NB4 (cell line): ENCODE data around the gene PRDM15.

ENCODE experiments used
- TF ChIP-seq, protein P1 (sequence below): IDR thresholded peaks from one replicate; pipeline ENCODE4 v1.5.1; 2012; ENCODE audit warnings: low read depth, low read length
- TF ChIP-seq, protein P2 (sequence below): IDR thresholded peaks from 2 replicates; pipeline ENCODE4 v1.6.1; 2011; ENCODE audit warnings: low read depth, low read length

DNA sequence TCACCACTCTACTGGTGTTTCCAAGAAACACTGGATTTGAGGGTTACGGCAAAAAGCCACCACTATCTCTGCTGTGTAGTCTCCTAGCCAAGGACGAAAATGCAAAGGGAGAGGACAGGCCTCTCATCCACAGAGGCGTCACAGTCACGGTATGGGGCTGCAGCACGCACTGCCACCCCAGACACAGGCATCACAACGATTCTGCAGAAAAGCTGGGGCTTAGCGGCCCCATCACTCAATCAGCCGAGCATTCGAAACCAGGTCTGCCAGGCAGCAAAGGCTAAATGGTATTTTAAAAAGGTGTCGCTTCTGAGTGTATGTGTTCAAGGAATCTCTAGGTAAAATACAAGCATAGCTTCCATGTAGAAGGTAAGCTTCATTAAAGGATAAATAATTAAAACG is 113.7 kb downstream of the PRDM15 start:
- TF ChIP-seq, protein P1, sequence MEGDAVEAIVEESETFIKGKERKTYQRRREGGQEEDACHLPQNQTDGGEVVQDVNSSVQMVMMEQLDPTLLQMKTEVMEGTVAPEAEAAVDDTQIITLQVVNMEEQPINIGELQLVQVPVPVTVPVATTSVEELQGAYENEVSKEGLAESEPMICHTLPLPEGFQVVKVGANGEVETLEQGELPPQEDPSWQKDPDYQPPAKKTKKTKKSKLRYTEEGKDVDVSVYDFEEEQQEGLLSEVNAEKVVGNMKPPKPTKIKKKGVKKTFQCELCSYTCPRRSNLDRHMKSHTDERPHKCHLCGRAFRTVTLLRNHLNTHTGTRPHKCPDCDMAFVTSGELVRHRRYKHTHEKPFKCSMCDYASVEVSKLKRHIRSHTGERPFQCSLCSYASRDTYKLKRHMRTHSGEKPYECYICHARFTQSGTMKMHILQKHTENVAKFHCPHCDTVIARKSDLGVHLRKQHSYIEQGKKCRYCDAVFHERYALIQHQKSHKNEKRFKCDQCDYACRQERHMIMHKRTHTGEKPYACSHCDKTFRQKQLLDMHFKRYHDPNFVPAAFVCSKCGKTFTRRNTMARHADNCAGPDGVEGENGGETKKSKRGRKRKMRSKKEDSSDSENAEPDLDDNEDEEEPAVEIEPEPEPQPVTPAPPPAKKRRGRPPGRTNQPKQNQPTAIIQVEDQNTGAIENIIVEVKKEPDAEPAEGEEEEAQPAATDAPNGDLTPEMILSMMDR = no peak
- TF ChIP-seq, protein P2, sequence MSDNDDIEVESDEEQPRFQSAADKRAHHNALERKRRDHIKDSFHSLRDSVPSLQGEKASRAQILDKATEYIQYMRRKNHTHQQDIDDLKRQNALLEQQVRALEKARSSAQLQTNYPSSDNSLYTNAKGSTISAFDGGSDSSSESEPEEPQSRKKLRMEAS = no peak
